ENCODE measurements around the gene RPTOR.

RPTOR gene

GRCh38 chr17:80887639-80888175 is 343.1 kb downstream of the RPTOR start:
- DNase-seq, result no peak

GRCh38 chr17:80888276-80889160 is 343.9 kb downstream of the RPTOR start:
- no peak for DNase-seq

- DNase-seq, result no peak
Measured at GRCh38 chr17:80889231-80890195, 344.9 kb downstream of the RPTOR start.

- no peak for DNase-seq
Measured at GRCh38 chr17:80890196-80890920, 345.7 kb downstream of the RPTOR start.

- no peak for DNase-seq
Measured at GRCh38 chr17:80890921-80891396, 346.3 kb downstream of the RPTOR start.

- peak; percentile 64 for DNase-seq
Measured at GRCh38 chr17:80891397-80892018, 346.9 kb downstream of the RPTOR start.

- peak; percentile 85 for DNase-seq
Measured at GRCh38 chr17:80892019-80892855, 347.6 kb downstream of the RPTOR start.

- peak; percentile 62 for DNase-seq
Measured at GRCh38 chr17:80892900-80893603, 348.4 kb downstream of the RPTOR start.

- DNase-seq, result no peak
Measured at GRCh38 chr17:80893604-80894438, 349.2 kb downstream of the RPTOR start.

- DNase-seq, result no peak
Measured at GRCh38 chr17:80894439-80894721, 349.7 kb downstream of the RPTOR start.

- no peak for DNase-seq
Measured at GRCh38 chr17:80894726-80895125, 350.1 kb downstream of the RPTOR start.

GRCh38 chr17:80895366-80895765 is 350.7 kb downstream of the RPTOR start:
- DNase-seq, result no peak

GRCh38 chr17:80898716-80899115 is 354.1 kb downstream of the RPTOR start:
- no peak for DNase-seq

- DNase-seq, result peak; percentile 77
Measured at GRCh38 chr17:80899402-80900268, 355.0 kb downstream of the RPTOR start.

GRCh38 chr17:80901319-80901718 is 356.7 kb downstream of the RPTOR start:
- no peak for DNase-seq

- no peak for DNase-seq
Measured at GRCh38 chr17:80902197-80902962, 357.7 kb downstream of the RPTOR start.

GRCh38 chr17:80902963-80903611 is 358.4 kb downstream of the RPTOR start:
- no peak for DNase-seq
